ENCODE results near the gene ACBD4. TPM values are rescaled to one million over a fixed set of nuclear protein-coding genes. Genes with fewer than 3 reads are reported as not detected.

ACBD4 gene
- total RNA-seq, 2 donors from 2014 or later = 18.8 to 23.3 TPM

DNA sequence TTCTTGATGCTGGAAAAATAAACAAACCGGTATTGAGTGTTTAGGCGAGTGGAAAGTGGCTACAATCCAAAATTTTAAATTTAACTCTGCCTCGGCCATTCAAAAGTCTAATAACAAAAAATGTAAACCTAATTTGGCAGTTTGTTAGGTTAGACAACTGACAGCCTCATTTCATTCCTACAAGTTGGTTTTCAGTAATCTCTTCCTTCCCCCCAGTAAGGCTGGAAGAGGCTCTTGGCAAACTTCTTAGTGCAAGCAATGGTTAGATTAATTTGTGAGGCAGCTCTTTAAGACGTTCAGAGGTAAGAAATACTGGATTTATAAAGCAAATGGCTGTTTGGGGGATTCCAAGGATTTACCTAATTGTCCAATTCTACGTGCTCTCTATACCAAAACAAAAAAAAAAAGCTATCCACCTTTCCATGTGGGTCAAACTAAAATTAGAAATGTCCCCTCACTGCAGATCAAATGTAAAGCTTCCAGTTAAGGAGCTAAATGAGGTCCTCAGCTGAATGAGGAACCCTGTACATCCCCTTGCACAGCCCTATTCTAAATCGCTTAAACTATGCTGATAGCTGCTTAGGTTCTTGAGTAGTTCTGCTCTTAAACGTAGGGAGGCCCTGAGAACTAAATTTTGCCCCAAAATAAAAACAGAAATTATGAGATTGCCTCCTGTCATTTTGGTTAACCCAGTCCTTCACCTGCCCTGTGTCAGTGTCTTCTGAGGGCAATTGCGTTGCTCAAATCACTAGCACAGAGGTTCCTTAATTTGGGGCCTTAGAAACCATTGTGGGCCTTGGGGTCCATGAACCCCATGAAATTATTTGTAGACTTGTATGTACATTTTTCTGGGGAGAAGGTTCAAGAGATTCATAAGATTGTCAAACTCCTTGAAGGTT is 15.7 kb downstream of the ACBD4 start:
- no peaks in the 10 kb centered on the region for H3K36me3 ChIP-seq
- DNase-seq (ENCODE audit: low spot score) = no peak

DNA sequence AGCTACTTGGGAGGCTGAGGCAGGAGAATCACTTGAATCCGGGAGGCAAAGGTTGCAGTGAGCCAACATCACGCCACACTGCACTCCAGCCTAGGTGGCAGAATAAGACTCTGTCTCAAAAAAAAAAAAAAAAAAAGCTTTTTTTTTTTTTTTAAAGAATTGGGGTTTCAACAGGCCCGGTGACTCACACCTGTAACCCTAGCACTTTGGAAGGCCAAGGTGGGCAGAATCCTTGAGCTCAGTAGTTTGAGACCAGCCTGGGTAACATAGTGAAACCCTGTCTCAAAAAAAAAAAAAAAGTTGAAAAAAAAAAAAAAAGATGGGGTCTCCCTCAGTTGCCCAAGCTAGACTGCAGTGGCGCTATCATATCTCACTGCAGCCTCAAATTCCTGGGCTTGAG is 19.5 kb downstream of the ACBD4 start:
- Histone ChIP-seq H3K27ac (no peak overlapping the region), H3K4me3 (no peak overlapping the region), H3K36me3 (no peaks in the 10 kb centered on the region), H3K9me3 (no peaks in the 10 kb centered on the region), H3K27me3 (replicated peaks; ENCODE audit: insufficient read depth) (no peaks in the 10 kb centered on the region), H3K4me1 (replicated peaks) (peaks cover 18% of the 10 kb centered on the region)
- TF ChIP-seq POLR2AphosphoS5 (IDR thresholded peaks at IDR 0.05) (no peak), POLR2A (IDR thresholded peaks at IDR 0.05) (no peak)
- TF ChIP-seq, protein P1, sequence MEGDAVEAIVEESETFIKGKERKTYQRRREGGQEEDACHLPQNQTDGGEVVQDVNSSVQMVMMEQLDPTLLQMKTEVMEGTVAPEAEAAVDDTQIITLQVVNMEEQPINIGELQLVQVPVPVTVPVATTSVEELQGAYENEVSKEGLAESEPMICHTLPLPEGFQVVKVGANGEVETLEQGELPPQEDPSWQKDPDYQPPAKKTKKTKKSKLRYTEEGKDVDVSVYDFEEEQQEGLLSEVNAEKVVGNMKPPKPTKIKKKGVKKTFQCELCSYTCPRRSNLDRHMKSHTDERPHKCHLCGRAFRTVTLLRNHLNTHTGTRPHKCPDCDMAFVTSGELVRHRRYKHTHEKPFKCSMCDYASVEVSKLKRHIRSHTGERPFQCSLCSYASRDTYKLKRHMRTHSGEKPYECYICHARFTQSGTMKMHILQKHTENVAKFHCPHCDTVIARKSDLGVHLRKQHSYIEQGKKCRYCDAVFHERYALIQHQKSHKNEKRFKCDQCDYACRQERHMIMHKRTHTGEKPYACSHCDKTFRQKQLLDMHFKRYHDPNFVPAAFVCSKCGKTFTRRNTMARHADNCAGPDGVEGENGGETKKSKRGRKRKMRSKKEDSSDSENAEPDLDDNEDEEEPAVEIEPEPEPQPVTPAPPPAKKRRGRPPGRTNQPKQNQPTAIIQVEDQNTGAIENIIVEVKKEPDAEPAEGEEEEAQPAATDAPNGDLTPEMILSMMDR (IDR thresholded peaks at IDR 0.05) = no peak
- DNase-seq (ENCODE audit: low spot score) = no peak
- intact Hi-C loops (cut with DNase I) = no loop called here
- WGBS = 86% methylated on average over 4 of the region's 4 CpGs

More for the DNA sequence above, 15.7 kb downstream of the ACBD4 start:
- WGBS = 16% methylated on average over 8 of the region's 8 CpGs
- intact Hi-C loops (cut with DNase I) = no loop called here
- H3K4me1 ChIP-seq (replicated peaks) = peaks cover 6% of the 10 kb centered on the region
- H3K4me3 ChIP-seq = peak overlapping the region; percentile 64 to 74
- H3K9me3 ChIP-seq = no peaks in the 10 kb centered on the region
- peak overlapping the region; percentile 99 for H3K27ac ChIP-seq
- TF ChIP-seq, protein P1 (IDR thresholded peaks at IDR 0.05) = no peak
- peak; percentile 27 for TF ChIP-seq POLR2AphosphoS5 (IDR thresholded peaks at IDR 0.05)
- no peaks in the 10 kb centered on the region for H3K27me3 ChIP-seq (replicated peaks; ENCODE audit: insufficient read depth)

GRCh38 chr17:45155483-45155882 is 20.0 kb downstream of the ACBD4 start:
- WGBS = 90% methylated on average over 2 of the region's 2 CpGs
- H3K27ac ChIP-seq = peak overlapping the region in 1 of 2 donors; percentile 4
- DNase-seq (ENCODE audit: low spot score) = no peak
- no peak overlapping the region for H3K4me3 ChIP-seq
- H3K9me3 ChIP-seq = no peaks in the 10 kb centered on the region
- H3K36me3 ChIP-seq = no peaks in the 10 kb centered on the region
- peak; percentile 4 for TF ChIP-seq POLR2AphosphoS5 (IDR thresholded peaks at IDR 0.05)
- TF ChIP-seq, protein P1 (IDR thresholded peaks at IDR 0.05) = no peak
- no peaks in the 10 kb centered on the region for H3K27me3 ChIP-seq (replicated peaks; ENCODE audit: insufficient read depth)
- peaks cover 18% of the 10 kb centered on the region for H3K4me1 ChIP-seq (replicated peaks)
- intact Hi-C loops (cut with DNase I) = no loop called here

DNA sequence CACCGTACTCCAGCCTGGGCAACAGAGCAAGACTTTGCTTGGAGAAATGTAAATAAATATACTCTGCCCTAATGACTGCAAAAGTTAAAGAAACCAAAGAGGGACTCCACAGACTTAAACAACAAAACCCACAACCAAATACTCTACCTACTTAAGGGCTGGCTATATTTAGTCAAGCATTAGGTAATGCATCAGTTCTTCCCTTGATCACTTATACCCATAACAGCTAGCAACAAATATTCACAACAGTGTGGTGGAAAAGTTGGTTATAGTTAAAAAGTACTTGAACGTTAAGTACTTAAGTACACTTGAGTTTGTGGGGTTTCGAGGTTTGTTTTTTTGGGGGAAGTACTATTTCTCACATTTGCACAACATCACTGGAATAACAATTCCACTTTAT is 20.8 kb downstream of the ACBD4 start:
- peaks cover 18% of the 10 kb centered on the region for H3K4me1 ChIP-seq (replicated peaks)
- intact Hi-C loops (cut with DNase I) = no loop called here
- 85% methylated on average over 3 of the region's 3 CpGs for WGBS

More for the DNA sequence above, 20.8 kb downstream of the ACBD4 start:
- TF ChIP-seq, protein P1 (IDR thresholded peaks at IDR 0.05) = no peak
- DNase-seq (ENCODE audit: low spot score) = no peak
- H3K27ac ChIP-seq = peak overlapping the region in 1 of 2 donors; percentile 4
- H3K36me3 ChIP-seq = no peaks in the 10 kb centered on the region
- H3K4me3 ChIP-seq = no peak overlapping the region
- H3K27me3 ChIP-seq (replicated peaks; ENCODE audit: insufficient read depth) = no peaks in the 10 kb centered on the region
- no peaks in the 10 kb centered on the region for H3K9me3 ChIP-seq

All from prostate gland (tissue), 2 donors.